Measurements from ENCODE around the gene NTM.

DNA sequence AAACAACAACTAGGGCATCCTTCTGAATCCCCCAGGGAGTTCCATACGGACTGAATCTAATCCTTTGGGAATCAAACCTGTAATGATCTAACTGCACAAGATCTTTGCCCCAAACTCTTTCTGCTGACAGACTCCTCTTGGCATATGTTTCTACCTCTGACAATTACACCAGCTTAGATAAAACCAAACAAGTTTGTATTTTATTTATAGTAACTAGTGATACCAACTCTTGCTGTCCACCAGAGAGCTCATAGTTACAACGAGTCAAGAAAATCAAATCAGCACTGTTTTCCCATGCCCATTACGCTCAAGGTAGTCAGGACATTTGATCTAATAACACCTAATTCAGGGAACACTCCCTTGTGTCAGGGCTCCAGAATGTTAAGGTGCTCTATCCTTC, 972.0 kb downstream of the NTM start:
- TF ChIP-seq, protein P1, sequence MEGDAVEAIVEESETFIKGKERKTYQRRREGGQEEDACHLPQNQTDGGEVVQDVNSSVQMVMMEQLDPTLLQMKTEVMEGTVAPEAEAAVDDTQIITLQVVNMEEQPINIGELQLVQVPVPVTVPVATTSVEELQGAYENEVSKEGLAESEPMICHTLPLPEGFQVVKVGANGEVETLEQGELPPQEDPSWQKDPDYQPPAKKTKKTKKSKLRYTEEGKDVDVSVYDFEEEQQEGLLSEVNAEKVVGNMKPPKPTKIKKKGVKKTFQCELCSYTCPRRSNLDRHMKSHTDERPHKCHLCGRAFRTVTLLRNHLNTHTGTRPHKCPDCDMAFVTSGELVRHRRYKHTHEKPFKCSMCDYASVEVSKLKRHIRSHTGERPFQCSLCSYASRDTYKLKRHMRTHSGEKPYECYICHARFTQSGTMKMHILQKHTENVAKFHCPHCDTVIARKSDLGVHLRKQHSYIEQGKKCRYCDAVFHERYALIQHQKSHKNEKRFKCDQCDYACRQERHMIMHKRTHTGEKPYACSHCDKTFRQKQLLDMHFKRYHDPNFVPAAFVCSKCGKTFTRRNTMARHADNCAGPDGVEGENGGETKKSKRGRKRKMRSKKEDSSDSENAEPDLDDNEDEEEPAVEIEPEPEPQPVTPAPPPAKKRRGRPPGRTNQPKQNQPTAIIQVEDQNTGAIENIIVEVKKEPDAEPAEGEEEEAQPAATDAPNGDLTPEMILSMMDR (IDR thresholded peaks at IDR 0.05), result no peak
- TF ChIP-seq POLR2A (IDR thresholded peaks at IDR 0.05), result no peak
